Activated CD4-positive, alpha-beta T cell treated with anti-CD3 and anti-CD28 coated beads for 24 hours (primary cell): ENCODE data around the gene EXD3.
"Not testable (repeated sequence)": the region's sequence is repeated elsewhere in the genome, so short reads cannot be mapped to it uniquely, and the experiment has no call there.

ENCODE experiments used
- DNase-seq, 2 donors: peaks; one replicate each; pipeline ENCODE4 v3.0.0-alpha.2; 2020; ENCODE audit warnings: low read depth in 2 of 2

EXD3 gene

DNA sequence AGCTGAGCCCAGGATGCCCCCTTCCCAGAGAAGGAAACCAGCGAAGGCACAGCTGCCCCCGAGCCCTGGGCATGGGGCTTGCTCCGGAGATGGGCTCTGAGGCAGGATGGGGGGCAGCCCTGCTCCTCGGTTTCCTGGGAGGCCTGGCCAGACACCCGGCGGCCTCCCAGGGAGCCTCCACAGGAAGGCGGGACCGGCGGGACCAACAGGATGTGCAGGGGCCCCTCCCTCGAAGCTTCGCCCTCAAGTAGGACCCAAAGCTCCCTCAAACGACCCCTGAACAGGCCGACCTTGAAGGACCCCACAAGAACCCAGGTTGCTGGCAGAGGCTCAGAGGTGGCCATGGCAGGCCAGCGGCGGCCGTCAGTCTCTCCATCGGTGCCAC is 11.7 kb downstream of the EXD3 start:
- no peak for DNase-seq

DNA sequence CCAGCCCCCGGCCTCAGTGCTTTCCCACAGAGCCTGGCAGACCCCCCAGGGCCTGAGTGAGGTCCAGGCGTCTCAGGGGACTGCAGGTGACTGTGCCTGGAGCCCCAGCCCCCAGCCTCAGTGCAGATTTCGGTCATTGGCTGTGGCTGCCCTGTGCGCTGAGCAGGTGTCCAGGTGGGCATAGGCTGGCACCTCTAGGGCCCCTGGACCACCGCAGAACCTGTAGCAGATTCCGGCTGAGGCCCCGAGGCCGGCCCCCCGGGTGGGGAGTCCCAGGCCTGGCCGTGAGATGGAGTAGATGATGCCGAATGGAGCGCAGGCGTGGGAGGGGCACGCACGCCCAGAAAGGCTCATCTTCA is 12.1 kb downstream of the EXD3 start:
- DNase-seq: no peak

DNA sequence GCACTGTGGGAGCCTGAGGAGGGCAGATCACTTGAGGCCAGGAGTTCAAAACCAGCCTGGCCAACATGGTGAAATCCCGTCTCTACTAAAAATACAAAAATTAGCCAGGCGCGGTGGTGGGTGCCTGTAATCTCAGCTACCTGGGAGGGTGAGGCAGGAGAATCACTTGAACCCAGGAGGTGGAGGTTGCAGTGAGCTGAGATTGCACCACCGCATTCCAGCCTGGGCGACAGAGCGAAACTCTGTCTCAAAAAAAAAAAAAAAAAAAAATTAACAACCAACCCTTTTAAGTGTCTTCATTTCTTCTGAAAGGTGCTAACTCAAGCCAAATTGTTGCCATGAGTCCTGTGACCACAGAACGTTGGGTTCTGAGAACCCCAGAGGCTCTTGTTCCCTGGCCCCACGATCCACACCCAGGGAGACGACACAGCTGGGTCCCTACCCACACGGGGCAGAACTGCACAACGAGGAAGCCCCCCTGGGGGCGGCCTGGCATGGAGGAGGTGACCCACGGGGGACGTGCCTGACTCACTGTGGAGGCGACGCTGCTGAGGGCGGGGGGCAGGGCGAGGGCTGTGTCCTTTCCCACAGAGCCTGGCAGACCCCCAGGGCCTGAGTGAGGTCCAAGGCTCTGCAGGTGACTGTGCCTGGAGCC is 12.6 kb downstream of the EXD3 start:
- DNase-seq: not testable (repeated sequence)

DNA sequence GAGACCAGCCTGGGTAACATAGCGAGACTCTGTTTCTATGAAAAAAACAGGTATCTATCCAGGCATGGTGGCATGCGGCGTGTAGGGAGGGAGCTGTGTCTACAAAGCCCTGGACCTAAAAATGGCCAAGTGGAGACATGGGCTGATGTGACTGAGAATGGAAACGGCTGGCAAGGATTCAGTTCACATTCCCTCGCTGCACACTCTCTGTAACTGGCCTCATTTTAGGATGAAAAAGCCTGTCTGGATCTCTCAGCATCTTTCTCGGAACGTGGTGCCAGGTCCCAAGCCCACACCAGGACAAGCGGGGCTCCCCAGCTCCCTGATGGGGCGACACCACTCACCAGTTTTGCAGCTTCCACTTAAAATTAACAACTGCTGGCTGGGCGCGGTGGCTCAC is 13.4 kb downstream of the EXD3 start:
- DNase-seq: no peak

DNA sequence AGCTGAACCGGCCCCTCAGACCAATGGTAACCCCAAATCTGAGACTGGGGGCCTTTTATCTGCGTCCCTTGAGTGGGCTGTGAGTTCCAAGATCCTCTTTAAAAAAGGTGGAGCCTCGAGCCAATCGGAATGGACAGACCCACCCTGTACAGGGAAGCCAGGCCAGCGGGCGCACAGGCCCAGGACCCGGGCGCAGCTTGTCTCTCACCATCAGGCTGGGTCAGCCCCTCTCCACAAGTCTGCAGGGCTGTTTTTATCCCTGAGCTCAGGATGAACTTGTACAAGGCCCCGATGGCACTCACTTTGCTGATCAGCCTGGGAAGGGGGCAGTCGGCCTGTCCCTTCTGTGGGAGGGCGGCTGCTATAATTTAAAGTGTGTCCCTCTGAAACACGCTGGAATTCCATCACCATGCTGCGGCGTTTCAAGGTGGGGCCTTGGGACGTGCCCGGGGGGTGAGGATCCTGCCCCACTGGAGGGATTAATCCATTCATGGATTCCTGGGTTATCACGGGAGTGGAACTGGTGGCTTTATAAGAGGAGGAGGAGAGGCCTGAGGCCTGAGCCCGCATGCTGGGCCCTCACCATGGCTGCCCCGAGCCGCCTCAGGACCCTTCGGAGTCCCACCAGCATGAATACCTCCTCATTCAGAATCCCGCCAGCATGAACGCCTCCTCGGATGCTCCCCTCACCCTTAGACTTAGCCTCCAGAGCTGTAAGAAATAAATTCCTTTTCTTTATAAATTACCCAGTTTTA is 14.1 kb downstream of the EXD3 start:
- no peak for DNase-seq

DNA sequence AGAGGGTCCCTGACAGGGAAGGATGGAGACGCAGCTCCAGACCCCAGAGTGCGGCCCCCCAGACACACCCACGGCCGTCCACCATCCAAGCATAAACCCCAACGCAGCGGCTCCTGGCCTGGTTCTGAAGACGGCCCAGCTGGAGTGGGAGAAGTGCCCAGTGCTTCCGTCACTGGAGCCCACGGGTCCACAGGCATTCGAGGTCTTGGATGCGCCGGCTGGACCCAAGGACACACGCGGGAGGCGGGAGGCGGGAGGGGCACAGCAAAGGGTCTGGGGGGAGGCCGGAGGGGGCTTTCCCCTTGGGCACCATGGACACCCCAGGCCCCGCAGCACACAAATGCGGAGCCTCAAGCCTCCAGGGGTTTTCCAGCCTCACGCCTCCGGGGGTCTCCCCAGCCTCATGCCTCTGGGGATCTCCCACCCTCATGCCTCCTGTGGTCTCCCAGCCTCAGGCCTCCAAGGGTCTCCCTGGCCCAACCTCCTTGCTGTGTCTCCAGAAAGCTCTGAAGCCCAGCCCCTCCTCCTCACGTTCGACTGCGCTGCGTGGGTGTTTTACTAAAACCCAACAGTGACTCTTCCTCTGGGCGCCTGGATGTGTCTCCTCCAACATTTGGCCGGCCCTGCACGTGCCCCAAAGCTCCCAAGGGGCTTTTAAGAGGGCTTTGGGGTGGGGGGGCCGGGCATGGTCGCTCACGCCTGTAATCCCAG is 15.2 kb downstream of the EXD3 start:
- no peak for DNase-seq

DNA sequence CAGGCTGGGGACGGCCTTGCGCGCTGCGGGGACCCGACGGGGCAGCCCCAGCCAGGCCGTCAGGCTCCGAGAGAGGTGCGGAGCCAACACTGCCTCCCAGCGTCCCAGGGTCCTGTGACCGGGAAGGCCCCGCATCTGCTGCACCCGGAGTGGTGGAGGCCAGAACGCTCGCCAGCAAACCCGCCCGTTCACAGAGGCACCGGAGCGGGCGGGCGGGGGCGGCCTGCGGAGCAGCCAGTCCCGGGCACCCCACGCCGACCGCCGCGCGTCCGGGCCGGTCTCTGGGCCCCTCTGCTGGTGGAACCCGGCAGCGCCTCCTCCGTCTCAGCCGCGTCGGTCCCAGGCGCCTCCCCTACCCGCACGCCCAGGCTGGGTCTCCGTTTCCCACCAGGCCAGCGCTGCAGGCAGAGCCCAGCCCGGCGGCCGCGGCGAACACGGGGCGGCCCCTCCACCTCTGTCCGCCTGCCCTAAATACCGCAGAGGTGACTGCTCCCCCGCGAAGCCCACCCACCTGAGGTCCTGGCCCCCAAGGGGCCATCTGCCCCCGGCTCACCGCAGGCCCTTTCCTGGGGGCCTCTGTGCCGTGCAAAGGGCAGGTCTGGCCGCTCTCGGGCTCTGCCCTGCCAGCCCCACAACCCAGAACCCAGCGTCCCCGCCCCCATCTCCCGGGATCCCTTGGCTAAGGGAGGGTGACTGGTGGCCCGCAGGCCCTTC is 15.9 kb downstream of the EXD3 start:
- DNase-seq: peak; percentile 46 to 58

DNA sequence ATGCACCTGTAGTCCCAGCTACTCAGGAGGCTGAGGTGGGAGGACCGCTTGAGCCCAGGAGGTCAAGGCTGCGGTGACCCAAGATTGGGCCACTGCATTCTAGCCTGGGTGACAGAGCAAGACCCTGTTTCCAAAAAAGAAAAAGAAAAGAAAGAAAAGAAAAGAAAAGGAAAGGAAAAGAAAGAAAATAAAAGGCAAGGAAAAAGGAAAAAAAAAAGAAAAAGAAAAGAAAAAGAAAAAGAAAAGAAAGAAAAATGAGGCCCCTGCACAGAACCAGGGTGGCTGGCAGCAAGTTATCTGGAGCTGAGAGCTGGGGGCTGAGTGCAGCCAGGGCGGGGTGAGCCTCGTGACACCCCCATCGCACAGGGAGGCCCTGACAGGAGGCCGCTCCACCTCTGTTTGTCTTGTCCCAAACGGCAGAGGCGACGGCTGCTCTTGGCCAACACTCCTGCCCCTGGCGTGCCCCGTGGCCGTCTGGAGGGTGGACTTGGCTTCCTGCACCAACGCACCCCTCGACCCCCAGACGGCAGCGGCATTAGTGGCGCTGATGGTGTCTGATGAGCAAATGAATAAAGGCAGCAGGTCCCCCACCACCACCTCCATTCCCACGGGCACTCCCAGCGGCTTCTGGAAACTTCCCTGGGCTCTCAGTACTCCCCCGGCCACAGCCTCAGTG is 16.7 kb downstream of the EXD3 start:
- no peak for DNase-seq

DNA sequence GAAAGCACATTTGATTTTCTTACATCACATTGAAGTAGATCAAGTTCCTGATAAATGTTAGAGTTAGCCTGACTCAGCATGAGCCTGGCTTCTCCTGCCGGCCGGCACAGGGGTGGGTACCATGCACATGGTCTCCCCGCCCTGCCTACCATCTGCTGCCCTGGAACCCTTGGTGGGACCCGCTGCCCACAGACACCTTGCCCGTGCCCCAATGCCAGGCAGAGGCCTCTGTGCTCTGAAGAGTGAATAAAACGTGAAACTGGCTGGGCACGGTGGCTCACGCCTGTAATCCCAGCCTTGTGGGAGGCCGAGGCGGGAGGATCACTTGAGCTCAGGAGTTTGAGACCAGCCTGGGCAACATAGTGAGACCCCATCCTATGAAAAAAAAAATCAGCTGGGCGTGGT is 17.3 kb downstream of the EXD3 start:
- no peak for DNase-seq

DNA sequence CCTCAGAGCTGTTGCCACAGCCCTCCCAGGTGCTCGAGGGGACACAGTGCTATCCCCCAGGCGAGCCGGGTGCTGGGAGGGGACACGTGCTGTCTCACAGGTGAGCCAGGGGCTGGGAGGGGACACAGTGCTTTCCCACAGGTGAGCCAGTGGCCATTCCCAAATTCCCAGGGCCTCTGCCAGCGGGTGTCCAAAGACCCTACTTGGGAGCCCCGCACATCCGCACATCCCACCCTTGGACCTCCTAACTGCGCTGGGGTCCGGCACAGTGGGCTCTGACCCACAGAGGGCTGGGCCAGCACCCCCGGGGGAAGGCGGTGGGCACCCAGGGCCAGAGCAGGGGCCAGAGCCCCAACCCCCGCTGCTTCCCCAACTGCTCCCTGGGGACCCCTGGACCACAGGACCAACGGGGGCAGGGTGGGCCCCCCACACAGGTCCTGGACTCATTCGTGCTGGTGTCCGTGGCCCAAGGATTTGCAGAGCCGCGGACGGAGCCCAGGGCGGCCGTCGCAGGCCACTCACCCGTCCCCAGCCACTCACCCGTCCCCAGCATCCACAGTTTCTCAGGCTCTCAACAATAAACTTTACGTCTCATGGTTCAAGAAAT is 17.9 kb downstream of the EXD3 start:
- no peak for DNase-seq

DNA sequence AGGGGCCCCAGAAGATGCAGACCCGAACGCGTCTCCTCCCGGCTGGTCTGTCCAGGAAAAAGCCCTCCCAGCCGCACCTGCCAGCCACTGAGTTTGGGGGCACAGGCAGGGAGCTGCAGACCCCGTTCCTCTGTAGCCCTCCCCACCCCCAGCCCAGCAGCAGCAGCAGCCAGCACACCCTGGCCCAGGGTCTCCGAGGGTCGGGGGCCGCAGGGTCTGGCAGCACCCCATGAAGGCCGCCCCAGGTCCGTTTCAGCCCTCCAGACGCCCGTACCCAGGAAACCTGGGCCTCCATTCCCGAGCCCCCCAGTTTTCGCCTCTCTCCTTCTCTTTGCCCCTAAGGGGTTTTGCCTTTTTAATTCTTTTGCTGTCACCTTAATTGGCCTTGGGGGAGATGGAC is 19.7 kb downstream of the EXD3 start:
- DNase-seq: no peak

DNA sequence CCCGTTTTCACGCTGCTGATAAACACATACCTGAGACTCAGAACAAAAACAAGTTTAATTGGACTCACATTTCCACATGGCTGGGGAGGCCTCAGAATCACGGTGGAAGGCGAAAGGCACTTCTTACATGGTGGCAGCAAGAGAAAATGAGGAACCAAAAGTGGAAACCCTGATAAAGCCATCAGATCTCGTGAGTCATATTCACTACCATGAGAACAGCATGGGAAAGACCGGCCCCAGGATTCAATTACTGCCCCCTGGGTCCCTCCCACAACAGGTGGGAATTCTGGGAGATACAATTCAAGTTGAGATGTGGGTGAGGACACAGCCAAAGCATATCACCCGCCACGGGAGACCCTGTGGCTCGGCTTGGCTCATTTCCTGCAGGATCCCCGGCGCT is 20.2 kb downstream of the EXD3 start:
- no peak for DNase-seq

DNA sequence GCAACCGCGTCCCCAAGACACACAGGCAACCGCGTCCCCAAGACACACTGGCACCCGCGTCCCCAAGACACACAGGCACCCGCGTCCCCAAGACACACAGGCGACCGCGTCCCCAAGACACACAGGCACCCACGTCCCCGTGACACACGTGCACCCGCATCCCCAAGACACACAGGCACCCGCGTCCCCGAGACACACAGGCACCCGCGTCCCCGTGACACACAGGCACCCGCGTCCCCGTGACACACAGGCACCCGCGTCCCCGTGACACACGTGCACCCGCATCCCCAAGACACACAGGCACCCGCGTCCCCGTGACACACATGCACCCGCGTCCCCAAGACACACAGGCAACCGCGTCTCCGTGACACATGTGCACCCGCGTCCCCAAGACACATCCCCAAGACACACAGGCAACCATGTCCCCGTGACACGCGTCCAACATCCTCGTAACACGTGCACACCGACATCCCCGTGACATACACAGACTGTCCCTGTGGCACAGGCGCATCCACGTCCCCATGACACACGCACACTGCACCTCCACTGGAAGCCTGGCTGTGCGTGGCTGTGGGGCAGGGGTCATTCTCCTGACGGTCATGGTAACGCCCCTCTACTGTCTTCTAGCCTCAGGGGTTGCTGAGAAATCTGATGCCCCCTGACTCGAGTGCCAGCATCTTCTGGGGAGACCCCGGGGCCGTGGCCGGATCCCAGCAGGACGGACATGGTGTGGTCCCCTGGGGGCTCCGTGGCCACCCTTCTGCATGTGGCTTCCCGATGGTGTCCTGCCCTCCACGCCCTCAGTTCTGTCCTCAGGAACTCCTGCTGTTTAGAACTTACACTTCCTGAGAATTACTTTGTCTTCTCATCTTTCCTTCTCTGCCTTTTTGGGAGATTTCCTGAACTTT is 24.1 kb downstream of the EXD3 start:
- no peak for DNase-seq

DNA sequence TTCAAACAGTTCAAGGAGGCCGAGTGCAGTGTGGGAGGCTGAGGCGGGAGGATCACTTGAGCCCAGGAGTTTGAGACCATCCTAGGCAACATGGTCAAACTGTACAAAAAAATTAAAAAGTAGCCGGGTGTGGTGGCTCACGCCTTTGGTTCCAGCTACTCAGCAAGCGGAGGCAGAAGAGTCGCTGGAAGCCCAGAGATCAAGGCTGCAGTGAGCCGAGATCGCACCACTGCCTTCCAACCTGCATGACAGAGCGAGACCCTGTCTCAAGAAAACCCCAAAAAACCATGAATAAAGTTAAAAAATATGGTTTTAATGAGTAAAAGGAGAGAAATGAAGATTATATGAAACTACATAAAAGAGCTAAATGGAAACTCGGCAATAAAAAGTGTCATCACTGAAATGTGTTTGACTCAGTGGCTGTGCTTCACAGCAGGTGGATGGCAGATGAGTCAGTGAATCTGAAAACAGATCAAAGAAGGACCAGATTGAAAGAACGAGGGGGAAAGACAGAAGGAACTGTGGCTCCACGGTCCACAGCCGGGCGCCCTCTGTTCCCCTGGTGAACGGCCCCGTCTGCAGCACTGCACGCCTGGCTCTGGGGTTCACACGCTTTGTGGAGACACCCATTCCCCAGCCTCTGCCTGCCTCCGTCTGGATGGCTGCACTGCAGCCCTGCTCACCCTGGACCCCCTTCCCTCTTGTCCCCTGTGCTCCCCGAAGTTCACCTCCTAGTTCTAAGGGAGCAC is 25.1 kb downstream of the EXD3 start:
- DNase-seq: peak in 1 of 2 donors; percentile 31

DNA sequence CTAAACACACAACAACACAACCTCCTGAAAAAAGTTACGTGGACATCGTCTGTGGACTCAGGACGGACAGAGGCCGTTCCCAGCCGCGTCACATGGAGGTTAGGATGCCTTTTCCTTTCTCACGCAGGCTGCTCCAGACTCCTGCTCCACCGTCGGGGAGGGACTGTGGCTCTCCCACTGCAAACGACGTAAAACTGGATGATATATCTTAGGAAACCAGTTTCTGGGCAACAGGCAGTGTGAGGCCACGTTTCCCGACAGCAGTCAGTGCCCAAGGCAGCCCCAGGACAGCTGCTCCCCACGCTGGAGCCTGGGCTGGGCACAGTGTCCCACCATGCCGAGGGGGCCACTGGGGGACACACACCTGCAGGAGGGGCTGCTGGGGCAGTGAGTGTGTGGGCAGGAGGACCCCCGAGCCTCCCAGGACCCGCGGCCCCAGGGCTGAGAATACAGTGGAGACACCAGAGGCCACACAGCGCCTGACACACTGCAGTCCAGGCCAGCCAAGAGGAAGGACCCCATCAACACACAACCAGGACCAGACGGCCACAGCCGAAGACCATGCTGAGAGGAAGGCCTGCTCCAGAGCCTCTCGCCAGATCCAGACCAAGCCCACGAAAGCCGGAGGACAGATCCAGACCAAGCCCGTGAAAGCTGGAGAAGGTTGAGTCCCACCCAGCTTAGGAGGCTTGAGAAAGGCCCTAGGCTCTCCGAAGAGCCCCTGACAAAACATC is 26.2 kb downstream of the EXD3 start:
- DNase-seq: no peak

DNA sequence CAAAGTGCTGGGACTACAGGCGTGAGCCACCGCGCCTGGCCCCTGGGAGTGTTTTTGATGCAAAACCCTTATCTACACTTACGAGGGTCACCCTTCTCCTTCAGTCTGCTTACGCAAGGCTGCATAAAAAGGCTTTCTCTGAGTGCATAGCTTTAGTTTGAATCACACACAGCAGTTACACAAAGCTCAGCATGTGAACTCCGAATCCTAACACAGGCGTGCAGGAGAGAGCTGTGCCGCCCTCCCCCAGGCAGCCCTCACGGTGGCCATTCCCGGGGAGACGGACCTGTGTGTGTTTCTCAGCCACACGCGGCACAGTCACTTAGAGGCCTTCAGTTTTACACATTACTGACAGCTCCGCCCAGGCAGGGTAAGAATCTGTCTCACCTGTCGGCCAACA is 26.7 kb downstream of the EXD3 start:
- no peak for DNase-seq

DNA sequence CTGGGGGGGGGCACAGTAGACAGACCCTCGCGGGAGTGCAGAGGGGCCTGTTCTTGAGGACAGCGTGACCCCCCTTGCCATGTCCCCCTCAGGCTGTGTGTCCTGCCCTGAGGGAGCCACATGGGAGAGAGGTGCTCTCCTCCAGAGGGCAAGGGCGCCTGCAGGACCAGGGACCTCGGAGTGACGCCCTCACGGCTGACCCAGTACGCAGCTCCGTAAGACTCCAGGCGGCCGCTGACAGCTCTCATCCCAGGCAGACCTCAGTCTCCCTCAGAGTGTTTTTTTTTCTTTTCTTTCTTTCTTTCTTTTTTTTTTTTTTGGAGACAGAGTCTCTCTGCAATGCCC is 27.3 kb downstream of the EXD3 start:
- no peak for DNase-seq

DNA sequence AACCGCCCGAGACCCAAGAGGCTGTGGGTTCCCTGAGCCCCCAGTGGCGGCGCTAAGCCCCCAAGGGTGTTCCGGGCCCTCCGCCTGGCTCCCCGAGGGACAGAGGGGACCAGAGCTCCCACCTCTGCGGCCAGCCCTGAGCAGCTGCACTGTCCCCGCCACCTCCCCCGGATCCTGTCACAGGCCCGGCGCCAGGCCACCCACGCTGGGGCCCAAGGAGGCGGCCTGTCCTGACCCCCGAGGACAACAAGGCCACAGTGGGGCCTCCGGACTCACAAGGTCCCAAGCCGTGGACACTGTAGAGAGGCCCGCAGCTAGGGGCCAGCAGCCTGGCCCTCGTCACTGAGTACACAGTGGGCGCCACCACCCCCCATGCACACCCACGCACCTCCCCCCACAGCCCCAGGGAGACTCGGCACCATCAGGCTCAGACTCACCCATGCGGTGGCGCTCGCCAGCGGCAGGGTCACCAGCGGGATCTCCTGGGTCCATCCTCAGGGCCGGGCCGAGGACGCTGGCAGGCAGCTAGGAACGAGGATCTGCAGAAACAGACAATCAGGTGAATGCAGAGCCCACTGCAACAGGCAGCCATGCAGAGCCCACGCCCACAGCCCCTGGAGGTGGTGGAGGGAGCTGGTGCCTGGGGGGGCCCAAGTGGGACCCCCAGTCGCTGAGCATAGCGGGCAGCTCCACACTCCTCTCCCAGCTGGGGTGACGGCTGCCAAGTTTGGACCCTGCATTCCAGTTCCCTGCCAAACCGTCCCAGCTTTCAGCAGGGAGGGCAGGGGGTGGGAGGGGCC is 27.9 kb downstream of the EXD3 start:
- DNase-seq: no peak
